ENCODE results near the gene KRTAP5-8. TPM values are rescaled to one million over a fixed set of nuclear protein-coding genes. Genes with fewer than 3 reads are reported as not detected.

Gene KRTAP5-8
- total RNA-seq, 1 donor from 2014 or later: not detected

GRCh38 chr11:71501071-71501985 lies 36.5 kb upstream of the KRTAP5-8 start:
- no peak overlapping the region for H3K4me3 Mint-ChIP-seq (ENCODE audit: unreplicated experiment)
- H3K27me3 Mint-ChIP-seq (ENCODE audit: unreplicated experiment): peaks cover 9% of the 10 kb centered on the region
- H3K36me3 Mint-ChIP-seq (ENCODE audit: low read depth, unreplicated experiment): peaks cover 24% of the 10 kb centered on the region
- TF ChIP-seq, protein P1, sequence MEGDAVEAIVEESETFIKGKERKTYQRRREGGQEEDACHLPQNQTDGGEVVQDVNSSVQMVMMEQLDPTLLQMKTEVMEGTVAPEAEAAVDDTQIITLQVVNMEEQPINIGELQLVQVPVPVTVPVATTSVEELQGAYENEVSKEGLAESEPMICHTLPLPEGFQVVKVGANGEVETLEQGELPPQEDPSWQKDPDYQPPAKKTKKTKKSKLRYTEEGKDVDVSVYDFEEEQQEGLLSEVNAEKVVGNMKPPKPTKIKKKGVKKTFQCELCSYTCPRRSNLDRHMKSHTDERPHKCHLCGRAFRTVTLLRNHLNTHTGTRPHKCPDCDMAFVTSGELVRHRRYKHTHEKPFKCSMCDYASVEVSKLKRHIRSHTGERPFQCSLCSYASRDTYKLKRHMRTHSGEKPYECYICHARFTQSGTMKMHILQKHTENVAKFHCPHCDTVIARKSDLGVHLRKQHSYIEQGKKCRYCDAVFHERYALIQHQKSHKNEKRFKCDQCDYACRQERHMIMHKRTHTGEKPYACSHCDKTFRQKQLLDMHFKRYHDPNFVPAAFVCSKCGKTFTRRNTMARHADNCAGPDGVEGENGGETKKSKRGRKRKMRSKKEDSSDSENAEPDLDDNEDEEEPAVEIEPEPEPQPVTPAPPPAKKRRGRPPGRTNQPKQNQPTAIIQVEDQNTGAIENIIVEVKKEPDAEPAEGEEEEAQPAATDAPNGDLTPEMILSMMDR (IDR thresholded peaks at IDR 0.05; ENCODE audit: unreplicated experiment): no peak
- H3K27ac Mint-ChIP-seq (ENCODE audit: unreplicated experiment): no peak overlapping the region
- peaks cover 3% of the 10 kb centered on the region for H3K4me1 Mint-ChIP-seq (ENCODE audit: unreplicated experiment)
- H3K9me3 Mint-ChIP-seq (ENCODE audit: unreplicated experiment): no peaks in the 10 kb centered on the region
- DNase-seq (ENCODE audit: low spot score): no peak

GRCh38 chr11:71502026-71502425 lies 35.8 kb upstream of the KRTAP5-8 start:
- Mint-ChIP-seq H3K36me3 (ENCODE audit: low read depth, unreplicated experiment) (peaks cover 24% of the 10 kb centered on the region), H3K27ac (ENCODE audit: unreplicated experiment) (no peak overlapping the region), H3K27me3 (ENCODE audit: unreplicated experiment) (peaks cover 8% of the 10 kb centered on the region), H3K4me1 (ENCODE audit: unreplicated experiment) (peaks cover 3% of the 10 kb centered on the region), H3K9me3 (ENCODE audit: unreplicated experiment) (no peaks in the 10 kb centered on the region), H3K4me3 (ENCODE audit: unreplicated experiment) (no peak overlapping the region)
- DNase-seq (ENCODE audit: low spot score): no peak
- TF ChIP-seq, protein P1 (IDR thresholded peaks at IDR 0.05; ENCODE audit: unreplicated experiment): no peak

DNA sequence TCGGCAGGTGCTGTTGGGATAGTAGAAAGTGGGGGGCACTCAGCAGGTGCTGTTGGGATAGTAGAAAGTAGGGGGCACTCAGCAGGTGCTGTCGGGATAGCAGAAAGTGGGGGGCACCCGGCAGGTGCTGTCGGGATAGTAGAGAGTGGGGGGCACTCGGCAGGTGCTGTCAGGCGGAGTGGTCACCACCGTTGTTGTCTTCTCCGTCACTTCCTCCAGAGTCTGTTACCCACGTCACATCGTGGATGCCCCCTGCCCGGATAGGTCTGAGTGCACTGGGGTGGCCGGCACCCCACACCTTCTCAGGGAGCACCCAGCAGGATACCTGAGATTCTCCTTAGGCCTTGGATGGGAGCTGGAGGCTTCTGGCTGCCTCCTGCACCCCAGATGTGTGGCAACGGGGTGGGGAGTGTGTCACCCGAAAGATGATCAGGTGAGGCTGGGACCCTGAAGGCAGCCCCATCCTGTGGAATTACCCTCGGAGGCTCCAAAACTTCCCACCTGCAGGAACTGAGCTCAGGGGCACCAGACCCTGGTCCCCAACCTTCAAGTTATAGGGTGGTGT lies 34.9 kb upstream of the KRTAP5-8 start:
- Mint-ChIP-seq H3K9me3 (ENCODE audit: unreplicated experiment) (no peaks in the 10 kb centered on the region), H3K4me1 (ENCODE audit: unreplicated experiment) (peaks cover 3% of the 10 kb centered on the region), H3K27me3 (ENCODE audit: unreplicated experiment) (peaks cover 4% of the 10 kb centered on the region), H3K27ac (ENCODE audit: unreplicated experiment) (no peak overlapping the region), H3K4me3 (ENCODE audit: unreplicated experiment) (no peak overlapping the region), H3K36me3 (ENCODE audit: low read depth, unreplicated experiment) (peaks cover 19% of the 10 kb centered on the region)
- TF ChIP-seq, protein P1 (IDR thresholded peaks at IDR 0.05; ENCODE audit: unreplicated experiment): no peak
- no peak for DNase-seq (ENCODE audit: low spot score)

DNA sequence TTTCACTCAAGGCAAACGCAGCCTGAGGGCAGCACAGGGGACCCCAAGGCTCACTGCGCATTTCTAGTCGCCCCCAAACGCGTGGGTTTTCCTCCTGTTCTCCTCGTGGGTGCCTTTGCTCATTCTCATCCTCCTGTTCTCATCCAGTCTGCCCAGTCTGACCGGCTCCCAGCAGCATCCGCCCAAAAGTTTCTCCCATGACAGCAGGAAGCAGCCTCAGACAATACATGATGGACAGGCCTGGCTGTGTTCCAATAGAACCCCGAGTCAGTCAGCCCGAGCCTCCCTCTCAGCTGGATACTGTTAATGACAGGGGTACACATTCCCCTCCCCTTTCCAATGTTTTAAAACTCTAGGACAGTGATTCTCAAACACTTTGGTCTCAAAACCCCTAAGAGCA lies 33.3 kb upstream of the KRTAP5-8 start:
- TF ChIP-seq, protein P1 (IDR thresholded peaks at IDR 0.05; ENCODE audit: unreplicated experiment): no peak

GRCh38 chr11:71505001-71505400 lies 32.8 kb upstream of the KRTAP5-8 start:
- Mint-ChIP-seq H3K4me1 (ENCODE audit: unreplicated experiment) (peaks cover 3% of the 10 kb centered on the region), H3K36me3 (ENCODE audit: low read depth, unreplicated experiment) (peaks cover 19% of the 10 kb centered on the region), H3K4me3 (ENCODE audit: unreplicated experiment) (no peak overlapping the region), H3K27me3 (ENCODE audit: unreplicated experiment) (peaks cover 4% of the 10 kb centered on the region), H3K9me3 (ENCODE audit: unreplicated experiment) (peaks cover 3% of the 10 kb centered on the region), H3K27ac (ENCODE audit: unreplicated experiment) (no peak overlapping the region)
- no peak for DNase-seq (ENCODE audit: low spot score)
- TF ChIP-seq, protein P1 (IDR thresholded peaks at IDR 0.05; ENCODE audit: unreplicated experiment): no peak

More for the DNA sequence above, 33.3 kb upstream of the KRTAP5-8 start:
- Mint-ChIP-seq H3K27me3 (ENCODE audit: unreplicated experiment) (peaks cover 4% of the 10 kb centered on the region), H3K36me3 (ENCODE audit: low read depth, unreplicated experiment) (peaks cover 15% of the 10 kb centered on the region), H3K4me1 (ENCODE audit: unreplicated experiment) (peaks cover 3% of the 10 kb centered on the region), H3K4me3 (ENCODE audit: unreplicated experiment) (no peak overlapping the region), H3K27ac (ENCODE audit: unreplicated experiment) (no peak overlapping the region), H3K9me3 (ENCODE audit: unreplicated experiment) (peaks cover 2% of the 10 kb centered on the region)
- no peak for DNase-seq (ENCODE audit: low spot score)
